Brain microvascular endothelial cell (primary cell): ENCODE results near the gene CKLF.

Source experiments
- DNase-seq: peaks from one replicate; pipeline ENCODE4 v3.0.0-alpha.2; 2020
- H3K27ac ChIP-seq: fragments of 250-450 bp; sonication (Bioruptor Pico); 2 replicates; pipeline ENCODE4 v1.5.1; 2020; ENCODE audit warnings: mild to moderate bottlenecking, moderate library complexity
- H3K27me3 ChIP-seq: fragments of 250-450 bp; sonication (Bioruptor Pico); replicated peaks from 2 replicates; pipeline ENCODE4 v1.5.1; 2020; ENCODE audit warnings: mild to moderate bottlenecking
- H3K36me3 ChIP-seq: fragments of 250-450 bp; sonication (Bioruptor Pico); replicated peaks from 2 replicates; pipeline ENCODE4 v1.5.1; 2020; ENCODE audit warnings: mild to moderate bottlenecking
- H3K4me3 ChIP-seq: 2 replicates; pipeline ENCODE4 v1.5.1; 2011; ENCODE audit warnings: low read depth, mild to moderate bottlenecking, control low read depth, low read length, moderate library complexity
- CTCF ChIP-seq: IDR thresholded peaks from 2 replicates; pipeline ENCODE4 v1.5.1; 2011; ENCODE audit warnings: low read depth, mild to moderate bottlenecking, moderate library complexity, low read length, control low read depth, inconsistent platforms; ENCODE audit errors: missing control alignments
- in situ Hi-C: cut with HindIII; loops from 2 replicates; pipeline ENCODE4 v1.10.0; 2017; ENCODE audit warnings: low sequenced_read_pairs, low pct_ligation_motif_present

CKLF gene

GRCh38 chr16:66552286-66553177 lies at the start of gene CKLF:
Gene CKLF, plus strand, starts transcription at chr16:66552576. Its CDS starts 140 bp downstream, at chr16:66552716.
- H3K27me3 ChIP-seq = no peaks in the 10 kb centered on the region
- in situ Hi-C loops = no loop called here
- no peak for TF ChIP-seq CTCF

GRCh38 chr16:66503030-66503429 lies 49.3 kb upstream of the CKLF start:
- Histone ChIP-seq H3K27me3 (no peaks in the 10 kb centered on the region), H3K36me3 (no peaks in the 10 kb centered on the region), H3K4me3 (no peak overlapping the region), H3K27ac (no peak overlapping the region)
- TF ChIP-seq CTCF = no peak
- DNase-seq = no peak
- in situ Hi-C loops = no loop called here

More at GRCh38 chr16:66552286-66553177, at the start of gene CKLF:
- Histone ChIP-seq H3K36me3 (no peaks in the 10 kb centered on the region), H3K27ac (peak within 1 kb of the TSS; percentile 58), H3K4me3 (peak within 1 kb of the TSS; percentile 71)
- peak; percentile 83 for DNase-seq

DNA sequence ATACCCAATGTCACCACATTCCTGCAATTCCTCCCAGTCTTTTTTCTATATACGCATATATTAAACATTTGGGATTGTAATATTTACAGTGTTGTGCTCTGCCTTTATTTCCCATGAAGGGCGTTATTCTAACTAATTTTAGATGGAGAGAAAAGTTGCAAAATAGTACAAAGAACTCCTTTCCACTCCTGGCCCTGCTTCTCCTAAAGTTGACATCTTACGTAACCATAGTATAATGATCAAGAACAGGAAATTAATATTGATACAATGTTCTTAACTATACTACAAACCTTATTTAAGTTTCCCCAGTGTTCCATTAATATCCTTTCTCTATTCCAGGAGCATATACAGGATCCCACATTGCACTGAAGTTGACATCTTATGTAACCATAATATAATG lies 48.8 kb upstream of the CKLF start:
- in situ Hi-C loops = no loop called here
- DNase-seq = no peak
- no peaks in the 10 kb centered on the region for H3K27me3 ChIP-seq
- no peak overlapping the region for H3K27ac ChIP-seq
- H3K4me3 ChIP-seq = no peak overlapping the region
- no peaks in the 10 kb centered on the region for H3K36me3 ChIP-seq
- TF ChIP-seq CTCF = no peak

GRCh38 chr16:66507731-66508239 lies 44.6 kb upstream of the CKLF start:
- H3K27ac ChIP-seq = no peak overlapping the region
- H3K27me3 ChIP-seq = no peaks in the 10 kb centered on the region
- no peak overlapping the region for H3K4me3 ChIP-seq
- DNase-seq = no peak
- no peaks in the 10 kb centered on the region for H3K36me3 ChIP-seq
- in situ Hi-C loops = no loop called here
- TF ChIP-seq CTCF = no peak

GRCh38 chr16:66508248-66508913 lies 44.0 kb upstream of the CKLF start:
- Histone ChIP-seq H3K36me3 (no peaks in the 10 kb centered on the region), H3K27ac (no peak overlapping the region), H3K27me3 (no peaks in the 10 kb centered on the region), H3K4me3 (no peak overlapping the region)
- no peak for DNase-seq
- in situ Hi-C loops = no loop called here
- no peak for TF ChIP-seq CTCF
